ENCODE measurements around the gene OR5AU1.
"Not testable (repeated sequence)": the region's sequence is repeated elsewhere in the genome, so short reads cannot be mapped to it uniquely, and the experiment has no call there.

Gene OR5AU1

GRCh38 chr14:21162081-21162480 is 6.2 kb upstream of the OR5AU1 start:
- Histone ChIP-seq H3K9me3 (ENCODE audit: low read length) (no peaks in the 10 kb centered on the region), H3K4me3 (ENCODE audit: low read length) (no peak overlapping the region), H3K27me3 (ENCODE audit: insufficient read depth, low read length) (peaks cover 10% of the 10 kb centered on the region), H3K4me1 (ENCODE audit: insufficient read depth, low read length) (no peaks in the 10 kb centered on the region), H2AFZ (ENCODE audit: low read depth, low read length) (no peak overlapping the region), H3K36me3 (ENCODE audit: insufficient read depth, low read length) (no peaks in the 10 kb centered on the region)

GRCh38 chr14:21160061-21160610 is 4.3 kb upstream of the OR5AU1 start:
- Histone ChIP-seq H3K36me3 (ENCODE audit: insufficient read depth, low read length) (no peaks in the 10 kb centered on the region), H3K4me1 (ENCODE audit: insufficient read depth, low read length) (no peaks in the 10 kb centered on the region), H3K9me3 (ENCODE audit: low read length) (no peaks in the 10 kb centered on the region), H2AFZ (ENCODE audit: low read depth, low read length) (no peak overlapping the region), H3K27me3 (ENCODE audit: insufficient read depth, low read length) (peaks cover 10% of the 10 kb centered on the region), H3K4me3 (ENCODE audit: low read length) (no peak overlapping the region)

- peaks cover 10% of the 10 kb centered on the region for H3K27me3 ChIP-seq (ENCODE audit: insufficient read depth, low read length)
- H3K36me3 ChIP-seq (ENCODE audit: insufficient read depth, low read length); H2AFZ ChIP-seq (ENCODE audit: low read depth, low read length); H3K4me3 ChIP-seq (ENCODE audit: low read length); H3K4me1 ChIP-seq (ENCODE audit: insufficient read depth, low read length); H3K9me3 ChIP-seq (ENCODE audit: low read length): not testable (repeated sequence)
These were observed 2.3 kb upstream of the OR5AU1 start for GRCh38 chr14:21158175-21158574.

GRCh38 chr14:21149641-21150367 is 6.1 kb downstream of the OR5AU1 start:
- H3K4me3 ChIP-seq (ENCODE audit: low read length) = no peak overlapping the region
- no peaks in the 10 kb centered on the region for H3K4me1 ChIP-seq (ENCODE audit: insufficient read depth, low read length)
- H3K9me3 ChIP-seq (ENCODE audit: low read length) = peaks cover under 1% of the 10 kb centered on the region
- H2AFZ ChIP-seq (ENCODE audit: low read depth, low read length) = no peak overlapping the region
- H3K36me3 ChIP-seq (ENCODE audit: insufficient read depth, low read length) = no peaks in the 10 kb centered on the region
- peaks cover 8% of the 10 kb centered on the region for H3K27me3 ChIP-seq (ENCODE audit: insufficient read depth, low read length)

- Histone ChIP-seq H3K4me3 (ENCODE audit: low read length) (no peak overlapping the region), H3K4me1 (ENCODE audit: insufficient read depth, low read length) (no peaks in the 10 kb centered on the region), H2AFZ (ENCODE audit: low read depth, low read length) (no peak overlapping the region), H3K27me3 (ENCODE audit: insufficient read depth, low read length) (peaks cover 8% of the 10 kb centered on the region), H3K36me3 (ENCODE audit: insufficient read depth, low read length) (no peaks in the 10 kb centered on the region), H3K9me3 (ENCODE audit: low read length) (peaks cover 2% of the 10 kb centered on the region)
These were observed 10.4 kb downstream of the OR5AU1 start for GRCh38 chr14:21145437-21145836.

- no peak overlapping the region for H2AFZ ChIP-seq (ENCODE audit: low read depth, low read length)
- H3K27me3 ChIP-seq (ENCODE audit: insufficient read depth, low read length) = no peaks in the 10 kb centered on the region
- H3K4me3 ChIP-seq (ENCODE audit: low read length) = no peak overlapping the region
- no peaks in the 10 kb centered on the region for H3K4me1 ChIP-seq (ENCODE audit: insufficient read depth, low read length)
- H3K36me3 ChIP-seq (ENCODE audit: insufficient read depth, low read length) = no peaks in the 10 kb centered on the region
- peaks cover 2% of the 10 kb centered on the region for H3K9me3 ChIP-seq (ENCODE audit: low read length)
These were observed 13.5 kb downstream of the OR5AU1 start for GRCh38 chr14:21142357-21142756.

GRCh38 chr14:21136024-21136423 is 19.8 kb downstream of the OR5AU1 start:
- Histone ChIP-seq H3K9me3 (ENCODE audit: low read length) (no peaks in the 10 kb centered on the region), H3K27me3 (ENCODE audit: insufficient read depth, low read length) (no peaks in the 10 kb centered on the region), H3K4me1 (ENCODE audit: insufficient read depth, low read length) (peaks cover 6% of the 10 kb centered on the region), H2AFZ (ENCODE audit: low read depth, low read length) (no peak overlapping the region), H3K36me3 (ENCODE audit: insufficient read depth, low read length) (no peaks in the 10 kb centered on the region), H3K4me3 (ENCODE audit: low read length) (no peak overlapping the region)

- peaks cover 6% of the 10 kb centered on the region for H3K4me1 ChIP-seq (ENCODE audit: insufficient read depth, low read length)
- peak overlapping the region; percentile 26 for H2AFZ ChIP-seq (ENCODE audit: low read depth, low read length)
- H3K27me3 ChIP-seq (ENCODE audit: insufficient read depth, low read length) = no peaks in the 10 kb centered on the region
These were observed 22.0 kb downstream of the OR5AU1 start for GRCh38 chr14:21133901-21134300.

GRCh38 chr14:21123429-21123828 is 32.4 kb downstream of the OR5AU1 start:
- Histone ChIP-seq H3K36me3 (ENCODE audit: insufficient read depth, low read length) (no peaks in the 10 kb centered on the region), H3K4me3 (ENCODE audit: low read length) (no peak overlapping the region), H3K9me3 (ENCODE audit: low read length) (no peaks in the 10 kb centered on the region), H3K4me1 (ENCODE audit: insufficient read depth, low read length) (no peaks in the 10 kb centered on the region), H3K27me3 (ENCODE audit: insufficient read depth, low read length) (no peaks in the 10 kb centered on the region), H2AFZ (ENCODE audit: low read depth, low read length) (no peak overlapping the region)

More at GRCh38 chr14:21133901-21134300, 22.0 kb downstream of the OR5AU1 start:
- Histone ChIP-seq H3K9me3 (ENCODE audit: low read length) (no peaks in the 10 kb centered on the region), H3K4me3 (ENCODE audit: low read length) (no peak overlapping the region), H3K36me3 (ENCODE audit: insufficient read depth, low read length) (no peaks in the 10 kb centered on the region)

- H3K36me3 ChIP-seq (ENCODE audit: insufficient read depth, low read length) = no peaks in the 10 kb centered on the region
- H2AFZ ChIP-seq (ENCODE audit: low read depth, low read length) = no peak overlapping the region
- H3K27me3 ChIP-seq (ENCODE audit: insufficient read depth, low read length) = no peaks in the 10 kb centered on the region
- no peak overlapping the region for H3K4me3 ChIP-seq (ENCODE audit: low read length)
- no peaks in the 10 kb centered on the region for H3K9me3 ChIP-seq (ENCODE audit: low read length)
- H3K4me1 ChIP-seq (ENCODE audit: insufficient read depth, low read length) = no peaks in the 10 kb centered on the region
These were observed 34.7 kb downstream of the OR5AU1 start for GRCh38 chr14:21121122-21121521.

GRCh38 chr14:21120686-21121085 is 35.2 kb downstream of the OR5AU1 start:
- Histone ChIP-seq H3K4me3 (ENCODE audit: low read length) (no peak overlapping the region), H3K27me3 (ENCODE audit: insufficient read depth, low read length) (no peaks in the 10 kb centered on the region), H2AFZ (ENCODE audit: low read depth, low read length) (no peak overlapping the region), H3K4me1 (ENCODE audit: insufficient read depth, low read length) (no peaks in the 10 kb centered on the region), H3K36me3 (ENCODE audit: insufficient read depth, low read length) (no peaks in the 10 kb centered on the region), H3K9me3 (ENCODE audit: low read length) (no peaks in the 10 kb centered on the region)

GRCh38 chr14:21118933-21119332 is 36.9 kb downstream of the OR5AU1 start:
- Histone ChIP-seq H3K9me3 (ENCODE audit: low read length) (no peaks in the 10 kb centered on the region), H3K4me1 (ENCODE audit: insufficient read depth, low read length) (no peaks in the 10 kb centered on the region)

GRCh38 chr14:21113369-21113768 is 42.5 kb downstream of the OR5AU1 start:
- Histone ChIP-seq H3K36me3 (ENCODE audit: insufficient read depth, low read length) (no peaks in the 10 kb centered on the region), H3K4me1 (ENCODE audit: insufficient read depth, low read length) (no peaks in the 10 kb centered on the region), H3K9me3 (ENCODE audit: low read length) (no peaks in the 10 kb centered on the region), H3K4me3 (ENCODE audit: low read length) (no peak overlapping the region), H2AFZ (ENCODE audit: low read depth, low read length) (no peak overlapping the region), H3K27me3 (ENCODE audit: insufficient read depth, low read length) (no peaks in the 10 kb centered on the region)

More at GRCh38 chr14:21118933-21119332, 36.9 kb downstream of the OR5AU1 start:
- Histone ChIP-seq H3K36me3 (ENCODE audit: insufficient read depth, low read length) (no peaks in the 10 kb centered on the region), H3K27me3 (ENCODE audit: insufficient read depth, low read length) (no peaks in the 10 kb centered on the region), H2AFZ (ENCODE audit: low read depth, low read length) (no peak overlapping the region), H3K4me3 (ENCODE audit: low read length) (no peak overlapping the region)

- no peaks in the 10 kb centered on the region for H3K36me3 ChIP-seq (ENCODE audit: insufficient read depth, low read length)
- H3K4me3 ChIP-seq (ENCODE audit: low read length) = no peak overlapping the region
- no peaks in the 10 kb centered on the region for H3K27me3 ChIP-seq (ENCODE audit: insufficient read depth, low read length)
- H3K4me1 ChIP-seq (ENCODE audit: insufficient read depth, low read length) = no peaks in the 10 kb centered on the region
- no peaks in the 10 kb centered on the region for H3K9me3 ChIP-seq (ENCODE audit: low read length)
- no peak overlapping the region for H2AFZ ChIP-seq (ENCODE audit: low read depth, low read length)
These were observed 43.6 kb downstream of the OR5AU1 start for GRCh38 chr14:21112255-21112654.
